GM23338 (cell line): Measurements from ENCODE around the gene ZNF497.

ENCODE experiments used
- EZH2 ChIP-seq: fragments of 200-600 bp; sonication (generic); IDR thresholded peaks from one replicate; pipeline ENCODE4 v1.8.0; 2017; ENCODE audit warnings: antibody characterized with exemption, mild to moderate bottlenecking, low read depth; ENCODE audit not compliant: unreplicated experiment
- NANOG ChIP-seq: IDR thresholded peaks from 2 replicates; pipeline ENCODE4 v1.6.1; 2016; ENCODE audit warnings: antibody characterized with exemption, borderline replicate concordance
- POLR2AphosphoS5 ChIP-seq: IDR thresholded peaks from 2 replicates; pipeline ENCODE4 v1.6.1; 2016; ENCODE audit warnings: antibody characterized with exemption, low read depth
- ZNF331 ChIP-seq: fragments of 250-450 bp; sonication (Bioruptor Pico); IDR thresholded peaks from 2 replicates; pipeline ENCODE4 v1.5.0; 2020; ENCODE audit warnings: low read depth, mild to moderate bottlenecking, moderate library complexity
- TF ChIP-seq, protein P1 (sequence below), 2 experiments: fragments of 200-600 bp in 1 of 2; sonication (generic) in 1 of 2; conservative IDR thresholded peaks; 2 replicates each; pipeline versions ENCODE4 v1.5.1 to v1.6.1; 2016 to 2017; ENCODE audit warnings: antibody characterized with exemption in 2 of 2, low read depth in 2 of 2, mild to moderate bottlenecking in 2 of 2, moderate library complexity in 1 of 2

DNA sequence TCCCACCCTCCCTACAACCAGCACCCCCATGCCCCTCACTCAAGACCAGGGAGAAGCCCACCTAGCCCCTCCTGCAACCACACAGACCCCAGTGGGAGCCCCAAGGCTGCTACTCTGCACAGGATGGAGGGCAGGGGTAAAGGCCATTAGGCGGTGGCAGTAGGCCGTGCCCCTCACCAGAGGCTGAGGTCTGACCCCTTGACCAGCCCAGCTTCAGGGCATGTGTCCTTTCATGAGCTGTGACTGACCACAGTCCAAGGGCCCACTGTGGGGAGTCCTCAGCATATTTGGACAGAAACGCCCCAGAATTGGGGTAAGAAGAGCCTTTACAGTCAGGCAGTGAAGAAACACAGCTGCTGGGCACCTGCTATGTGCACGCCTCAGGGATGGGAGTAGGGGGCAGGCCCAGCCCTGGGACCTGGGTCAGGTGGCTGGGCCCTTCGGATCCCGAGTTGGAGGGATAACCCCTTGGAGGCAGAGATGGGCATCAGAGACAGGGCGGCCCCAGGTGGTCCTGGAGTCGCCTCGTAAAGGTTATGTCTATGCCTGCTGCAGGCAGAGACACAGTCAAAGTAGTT, 22.9 kb upstream of the ZNF497 start:
- TF ChIP-seq POLR2AphosphoS5, result no peak
- no peak for TF ChIP-seq EZH2
- TF ChIP-seq, protein P1, sequence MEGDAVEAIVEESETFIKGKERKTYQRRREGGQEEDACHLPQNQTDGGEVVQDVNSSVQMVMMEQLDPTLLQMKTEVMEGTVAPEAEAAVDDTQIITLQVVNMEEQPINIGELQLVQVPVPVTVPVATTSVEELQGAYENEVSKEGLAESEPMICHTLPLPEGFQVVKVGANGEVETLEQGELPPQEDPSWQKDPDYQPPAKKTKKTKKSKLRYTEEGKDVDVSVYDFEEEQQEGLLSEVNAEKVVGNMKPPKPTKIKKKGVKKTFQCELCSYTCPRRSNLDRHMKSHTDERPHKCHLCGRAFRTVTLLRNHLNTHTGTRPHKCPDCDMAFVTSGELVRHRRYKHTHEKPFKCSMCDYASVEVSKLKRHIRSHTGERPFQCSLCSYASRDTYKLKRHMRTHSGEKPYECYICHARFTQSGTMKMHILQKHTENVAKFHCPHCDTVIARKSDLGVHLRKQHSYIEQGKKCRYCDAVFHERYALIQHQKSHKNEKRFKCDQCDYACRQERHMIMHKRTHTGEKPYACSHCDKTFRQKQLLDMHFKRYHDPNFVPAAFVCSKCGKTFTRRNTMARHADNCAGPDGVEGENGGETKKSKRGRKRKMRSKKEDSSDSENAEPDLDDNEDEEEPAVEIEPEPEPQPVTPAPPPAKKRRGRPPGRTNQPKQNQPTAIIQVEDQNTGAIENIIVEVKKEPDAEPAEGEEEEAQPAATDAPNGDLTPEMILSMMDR (conservative IDR thresholded peaks at IDR 0.05; ENCODE audit: low read depth in 2 of 2), result no peak
- no peak for TF ChIP-seq NANOG
- TF ChIP-seq ZNF331 (CRISPR knock-in tag), result no peak
